BLaER1 (cell line): ENCODE measurements around the gene BAIAP2L1.

Experiments
- H3K27ac ChIP-seq: shearing (Covaris generic); formaldehyde crosslinking; 2 replicates; pipeline ENCODE4 v1.8.1; 2022
- H3K27me3 ChIP-seq: shearing (Covaris generic); formaldehyde crosslinking; 2 replicates; pipeline ENCODE4 v1.8.1; 2022
- H3K36me3 ChIP-seq: shearing (Covaris generic); formaldehyde crosslinking; 2 replicates; pipeline ENCODE4 v1.8.1; 2022
- H3K4me1 ChIP-seq: shearing (Covaris generic); formaldehyde crosslinking; 2 replicates; pipeline ENCODE4 v1.8.1; 2022
- H3K4me2 ChIP-seq: shearing (Covaris generic); formaldehyde crosslinking; 2 replicates; pipeline ENCODE4 v1.8.1; 2022
- H3K4me3 ChIP-seq: shearing (Covaris generic); formaldehyde crosslinking; 2 replicates; pipeline ENCODE4 v1.8.1; 2022
- H3K9ac ChIP-seq: shearing (Covaris generic); formaldehyde crosslinking; 2 replicates; pipeline ENCODE4 v1.8.1; 2022
- H3K9me3 ChIP-seq: shearing (Covaris generic); formaldehyde crosslinking; 2 replicates; pipeline ENCODE4 v1.8.1; 2022
- H4K20me1 ChIP-seq: shearing (Covaris generic); formaldehyde crosslinking; 2 replicates; pipeline ENCODE4 v1.8.1; 2022
- Cebpa-rat ChIP-seq: shearing (Covaris generic); IDR thresholded peaks from 2 replicates; pipeline ENCODE4 v1.8.1; 2022

Gene BAIAP2L1

DNA sequence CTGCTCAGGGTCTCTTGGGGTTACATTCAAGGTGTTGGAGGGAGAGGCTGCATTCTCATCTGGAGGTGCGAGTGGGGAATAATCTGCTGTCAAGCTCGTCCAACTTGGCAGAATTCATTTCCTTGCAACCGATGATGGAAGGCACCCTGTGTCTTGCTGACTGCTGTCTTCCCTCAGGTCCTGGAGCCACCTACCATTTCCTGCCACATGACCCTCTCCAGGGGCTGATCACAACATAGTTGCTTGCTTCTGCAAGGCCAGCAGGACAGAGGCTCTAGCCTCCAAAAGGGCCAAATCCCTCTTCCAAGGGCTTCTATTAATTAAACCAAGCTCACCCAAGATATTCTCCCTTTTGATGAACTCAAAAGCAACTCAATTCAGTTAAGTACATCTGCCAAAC lies 133.6 kb downstream of the BAIAP2L1 start:
- no peaks in the 10 kb centered on the region for H3K4me1 ChIP-seq
- no peak for TF ChIP-seq Cebpa-rat
- no peak overlapping the region for H3K9ac ChIP-seq
- no peaks in the 10 kb centered on the region for H4K20me1 ChIP-seq
- H3K36me3 ChIP-seq = peaks cover 21% of the 10 kb centered on the region; the same call in 1 of the 2 replicates
- no peaks in the 10 kb centered on the region for H3K9me3 ChIP-seq
- no peak overlapping the region for H3K4me2 ChIP-seq
- no peaks in the 10 kb centered on the region for H3K27me3 ChIP-seq
- H3K4me3 ChIP-seq = no peak overlapping the region
- no peak overlapping the region for H3K27ac ChIP-seq

GRCh38 chr7:98266840-98267239 lies 134.1 kb downstream of the BAIAP2L1 start:
- H3K27ac ChIP-seq = no peak overlapping the region

GRCh38 chr7:98265841-98266271 lies 135.0 kb downstream of the BAIAP2L1 start:
- Histone ChIP-seq H3K27ac (no peak overlapping the region), H3K4me3 (no peak overlapping the region), H3K4me2 (no peak overlapping the region), H3K4me1 (no peaks in the 10 kb centered on the region), H3K9ac (no peak overlapping the region), H3K36me3 (peaks cover 36% of the 10 kb centered on the region), H3K9me3 (peaks cover 10% of the 10 kb centered on the region), H3K27me3 (no peaks in the 10 kb centered on the region), H4K20me1 (no peaks in the 10 kb centered on the region)
- no peak for TF ChIP-seq Cebpa-rat

More at GRCh38 chr7:98266840-98267239, 134.1 kb downstream of the BAIAP2L1 start:
- Histone ChIP-seq H3K9ac (no peak overlapping the region), H3K9me3 (peaks cover under 1% of the 10 kb centered on the region; the same call in 1 of the 2 replicates), H3K4me3 (no peak overlapping the region), H4K20me1 (no peaks in the 10 kb centered on the region), H3K36me3 (peaks cover 26% of the 10 kb centered on the region), H3K4me1 (no peaks in the 10 kb centered on the region), H3K27me3 (no peaks in the 10 kb centered on the region), H3K4me2 (no peak overlapping the region)
- no peak for TF ChIP-seq Cebpa-rat

DNA sequence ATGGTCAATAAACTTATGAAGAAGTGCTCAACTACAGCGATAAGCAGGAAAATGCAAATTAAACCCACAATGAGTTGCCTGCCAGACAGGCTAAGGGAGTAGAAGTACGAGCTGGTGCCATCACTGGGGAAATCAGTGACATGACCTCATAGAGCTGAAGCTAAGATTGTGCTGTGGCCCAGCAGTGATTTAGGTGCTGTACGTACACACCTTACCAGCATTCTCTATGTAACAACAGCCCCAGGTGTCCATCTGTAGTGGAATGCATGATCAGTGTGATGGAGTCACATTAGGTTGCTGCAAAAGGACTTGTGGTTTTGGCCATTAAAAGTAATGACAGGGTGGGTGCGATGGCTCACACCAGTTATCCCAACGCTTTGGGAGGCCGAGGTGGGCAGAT lies 143.2 kb downstream of the BAIAP2L1 start:
- H3K36me3 ChIP-seq = peaks cover 59% of the 10 kb centered on the region
- peaks cover 11% of the 10 kb centered on the region for H3K4me1 ChIP-seq
- H4K20me1 ChIP-seq = peaks cover 22% of the 10 kb centered on the region; the same call in 1 of the 2 replicates
- H3K27me3 ChIP-seq = no peaks in the 10 kb centered on the region
- no peak overlapping the region for H3K4me3 ChIP-seq
- TF ChIP-seq Cebpa-rat = no peak
- H3K4me2 ChIP-seq = no peak overlapping the region
- H3K27ac ChIP-seq = no peak overlapping the region
- peaks cover 13% of the 10 kb centered on the region for H3K9me3 ChIP-seq
- no peak overlapping the region for H3K9ac ChIP-seq

DNA sequence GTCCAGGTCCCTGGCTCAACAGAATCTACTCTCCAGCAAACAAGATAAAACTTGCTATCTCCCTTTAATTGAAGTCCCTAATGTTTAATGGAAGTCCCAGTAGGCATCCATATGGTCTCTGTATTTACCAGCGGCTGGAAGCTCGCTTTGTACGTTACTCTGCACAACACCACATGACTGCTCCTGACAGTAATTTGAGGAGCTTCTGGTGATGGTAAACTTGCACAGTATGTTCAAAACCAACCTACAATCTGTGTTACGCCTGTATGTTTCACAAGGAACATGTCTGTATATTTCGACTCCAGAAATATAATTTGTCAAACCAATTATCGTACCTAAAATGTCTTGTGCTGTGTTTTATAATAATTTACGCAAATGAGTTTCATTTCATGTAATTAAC lies 144.5 kb downstream of the BAIAP2L1 start:
- Histone ChIP-seq H3K9me3 (peaks cover 8% of the 10 kb centered on the region), H3K4me3 (no peak overlapping the region), H4K20me1 (peaks cover 26% of the 10 kb centered on the region; the same call in 1 of the 2 replicates), H3K27ac (no peak overlapping the region), H3K27me3 (no peaks in the 10 kb centered on the region), H3K4me2 (no peak overlapping the region), H3K36me3 (peaks cover 49% of the 10 kb centered on the region), H3K9ac (no peak overlapping the region), H3K4me1 (peaks cover 17% of the 10 kb centered on the region)
- no peak for TF ChIP-seq Cebpa-rat

DNA sequence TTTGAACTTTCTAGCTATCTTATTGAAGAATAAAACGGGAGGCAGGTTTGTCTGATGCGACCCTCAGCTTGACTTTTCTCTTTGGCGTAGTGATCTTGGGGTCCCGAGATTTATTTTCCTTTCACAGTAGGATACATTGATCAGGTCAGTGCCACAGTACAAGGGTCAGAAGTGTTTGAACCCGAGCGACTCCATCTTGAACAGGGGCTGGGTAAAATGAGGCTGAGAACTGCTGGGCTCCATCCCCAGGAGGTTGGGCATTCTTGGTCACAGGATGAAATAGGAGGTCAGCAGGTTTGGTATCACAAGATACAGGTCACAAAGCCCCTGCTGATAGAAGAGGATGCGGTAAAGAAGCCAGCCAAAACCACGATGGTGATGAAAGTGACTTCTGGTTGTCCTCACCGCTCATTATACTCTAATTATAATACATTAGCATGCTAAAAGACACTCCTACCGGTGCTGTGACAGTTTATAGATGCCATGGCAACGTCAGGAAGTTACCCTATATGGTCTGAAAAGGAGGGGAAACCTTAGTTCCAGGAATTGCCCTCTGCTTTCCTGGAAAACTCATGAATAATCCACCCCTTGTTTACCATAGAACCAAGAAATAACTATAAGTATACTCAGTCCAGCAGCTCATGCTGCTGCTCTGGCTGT lies 145.8 kb downstream of the BAIAP2L1 start:
- Histone ChIP-seq H3K27ac (no peak overlapping the region), H3K9ac (no peak overlapping the region), H3K27me3 (no peaks in the 10 kb centered on the region), H3K9me3 (no peaks in the 10 kb centered on the region), H3K4me1 (peaks cover 30% of the 10 kb centered on the region), H3K36me3 (peaks cover 38% of the 10 kb centered on the region), H3K4me2 (no peak overlapping the region), H4K20me1 (peaks cover 26% of the 10 kb centered on the region; the same call in 1 of the 2 replicates), H3K4me3 (no peak overlapping the region)
- TF ChIP-seq Cebpa-rat = no peak

DNA sequence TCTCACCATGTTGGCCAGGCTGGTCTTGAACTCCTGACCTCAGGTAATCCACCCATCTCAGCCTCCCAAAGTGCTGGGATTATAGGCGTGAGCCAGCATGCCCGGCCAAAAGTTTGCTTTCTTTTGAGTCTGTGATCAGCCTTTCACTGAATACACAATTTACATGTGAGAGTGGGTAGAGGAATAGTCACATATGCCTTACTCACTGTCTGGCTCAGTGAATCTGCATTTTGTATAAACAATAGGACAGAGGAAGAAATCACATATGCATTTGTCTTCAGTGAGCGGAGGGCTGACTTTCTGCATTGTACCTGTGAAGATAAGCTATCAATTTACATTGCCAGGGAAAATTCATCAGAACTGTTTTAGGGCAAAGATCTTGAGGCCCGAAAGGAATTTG lies 146.4 kb downstream of the BAIAP2L1 start:
- no peak overlapping the region for H3K9ac ChIP-seq
- no peak overlapping the region for H3K4me3 ChIP-seq
- no peak for TF ChIP-seq Cebpa-rat
- H3K4me1 ChIP-seq = peaks cover 36% of the 10 kb centered on the region
- no peak overlapping the region for H3K27ac ChIP-seq
- peaks cover 26% of the 10 kb centered on the region; the same call in 1 of the 2 replicates for H4K20me1 ChIP-seq
- no peaks in the 10 kb centered on the region for H3K9me3 ChIP-seq
- no peak overlapping the region for H3K4me2 ChIP-seq
- peaks cover 38% of the 10 kb centered on the region for H3K36me3 ChIP-seq
- H3K27me3 ChIP-seq = no peaks in the 10 kb centered on the region

DNA sequence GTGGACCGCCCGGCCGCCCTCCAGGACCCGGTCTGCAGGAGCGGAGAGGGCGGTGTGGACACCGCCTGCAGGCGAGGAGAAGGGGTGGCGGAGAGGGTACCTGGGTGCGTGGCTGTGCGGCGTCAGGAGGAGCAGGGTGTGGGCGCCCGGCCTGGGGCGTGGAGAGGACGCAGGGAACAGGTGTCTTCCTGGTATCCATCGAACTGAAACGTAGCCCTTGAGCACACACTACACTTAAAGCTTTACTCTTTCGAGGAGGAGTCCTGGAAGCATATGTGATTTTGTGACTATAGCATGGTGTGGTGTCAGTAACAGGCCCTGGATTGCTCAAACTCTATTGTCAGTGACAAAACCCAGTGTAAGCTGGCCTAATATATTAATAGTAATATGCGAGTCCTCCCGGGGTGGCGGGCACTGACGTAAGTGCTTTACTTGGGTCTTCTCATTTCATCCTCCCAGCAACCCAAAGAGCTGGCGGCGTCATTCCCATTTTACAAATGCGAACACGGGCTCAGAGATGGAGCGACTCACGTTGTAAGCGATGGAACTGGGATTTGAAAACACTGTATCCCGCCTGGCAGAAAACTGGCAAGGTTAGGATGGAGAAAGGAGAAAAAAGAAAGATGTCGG lies 148.3 kb downstream of the BAIAP2L1 start:
- TF ChIP-seq Cebpa-rat = no peak
- H3K9ac ChIP-seq = peak overlapping the region; percentile 74
- H3K4me1 ChIP-seq = peaks cover 46% of the 10 kb centered on the region
- H3K36me3 ChIP-seq = peaks cover 38% of the 10 kb centered on the region
- peak overlapping the region; percentile 84 for H3K4me3 ChIP-seq
- peak overlapping the region; percentile 72 for H3K27ac ChIP-seq
- H3K9me3 ChIP-seq = no peaks in the 10 kb centered on the region
- no peaks in the 10 kb centered on the region for H3K27me3 ChIP-seq
- H4K20me1 ChIP-seq = peaks cover 26% of the 10 kb centered on the region; the same call in 1 of the 2 replicates
- H3K4me2 ChIP-seq = peak overlapping the region; percentile 98

DNA sequence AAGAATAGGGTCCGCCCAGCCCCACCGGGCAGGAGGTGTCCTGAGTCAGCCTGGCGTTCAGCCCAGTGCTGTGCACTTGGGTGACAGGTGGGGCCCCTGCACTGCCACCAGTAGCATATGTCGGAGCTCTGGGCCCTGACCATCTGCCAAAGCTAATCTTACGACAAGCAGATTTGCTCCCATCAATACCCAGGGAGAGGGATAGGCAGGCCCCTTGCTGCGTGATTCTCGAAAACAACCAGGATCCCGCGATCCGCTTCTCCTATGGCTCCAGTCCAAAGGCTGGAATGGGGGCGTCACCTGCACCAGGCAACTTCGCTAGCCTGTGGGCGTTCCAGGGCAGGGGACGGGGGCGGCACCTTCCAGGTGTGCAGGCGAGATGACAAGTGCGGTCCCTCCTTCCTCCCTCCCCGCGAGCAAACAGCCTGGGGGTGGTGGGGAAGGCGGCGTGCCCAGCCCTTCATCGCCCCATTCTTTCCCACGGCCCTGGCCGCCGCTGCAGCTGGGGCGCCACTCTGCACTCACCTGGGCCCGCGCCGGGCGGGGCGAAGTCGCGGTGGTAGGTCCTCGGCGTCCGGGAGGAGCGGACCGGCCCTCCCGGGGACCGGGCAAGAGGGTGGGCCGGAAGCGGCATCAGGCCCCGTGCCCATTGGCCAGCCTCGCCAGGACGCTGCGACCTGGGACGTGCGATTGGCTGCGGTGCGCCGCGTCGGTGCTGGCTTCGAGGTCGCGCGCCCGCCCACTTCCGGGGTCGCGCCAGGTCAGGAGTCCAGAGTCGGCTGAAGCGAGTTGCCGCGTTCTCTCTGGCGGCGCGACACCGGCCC lies 149.1 kb downstream of the BAIAP2L1 start, which contains the start of gene TECPR1:
TECPR1 (minus strand) TSS at position 632 of the 824 bp plus-strand sequence. CDS start 6,086 bp downstream, outside the sequence.
- H3K36me3 ChIP-seq = peaks cover 36% of the 10 kb centered on the region
- H3K27ac ChIP-seq = peak within 1 kb of the TSS; percentile 72
- peaks cover 26% of the 10 kb centered on the region; the same call in 1 of the 2 replicates for H4K20me1 ChIP-seq

More for the DNA sequence above, 149.1 kb downstream of the BAIAP2L1 start, which contains the start of gene TECPR1:
- no peaks in the 10 kb centered on the region for H3K27me3 ChIP-seq
- TF ChIP-seq Cebpa-rat = no peak
- peak within 1 kb of the TSS; percentile 84 for H3K4me3 ChIP-seq
- peaks cover 46% of the 10 kb centered on the region for H3K4me1 ChIP-seq
- peak within 1 kb of the TSS; percentile 74 for H3K9ac ChIP-seq
- no peaks in the 10 kb centered on the region for H3K9me3 ChIP-seq
- H3K4me2 ChIP-seq = peak within 1 kb of the TSS; percentile 98
